Cortex of kidney (tissue), 1 donor: ENCODE measurements around the gene SIK1.
"Not testable (repeated sequence)": the region's sequence is repeated elsewhere in the genome, so short reads cannot be mapped to it uniquely, and the experiment has no call there.

Experiments
- DNase-seq: peaks from one replicate; lab custom pipeline; 2025; lab: John Stamatoyannopoulos, UW

Gene SIK1

DNA sequence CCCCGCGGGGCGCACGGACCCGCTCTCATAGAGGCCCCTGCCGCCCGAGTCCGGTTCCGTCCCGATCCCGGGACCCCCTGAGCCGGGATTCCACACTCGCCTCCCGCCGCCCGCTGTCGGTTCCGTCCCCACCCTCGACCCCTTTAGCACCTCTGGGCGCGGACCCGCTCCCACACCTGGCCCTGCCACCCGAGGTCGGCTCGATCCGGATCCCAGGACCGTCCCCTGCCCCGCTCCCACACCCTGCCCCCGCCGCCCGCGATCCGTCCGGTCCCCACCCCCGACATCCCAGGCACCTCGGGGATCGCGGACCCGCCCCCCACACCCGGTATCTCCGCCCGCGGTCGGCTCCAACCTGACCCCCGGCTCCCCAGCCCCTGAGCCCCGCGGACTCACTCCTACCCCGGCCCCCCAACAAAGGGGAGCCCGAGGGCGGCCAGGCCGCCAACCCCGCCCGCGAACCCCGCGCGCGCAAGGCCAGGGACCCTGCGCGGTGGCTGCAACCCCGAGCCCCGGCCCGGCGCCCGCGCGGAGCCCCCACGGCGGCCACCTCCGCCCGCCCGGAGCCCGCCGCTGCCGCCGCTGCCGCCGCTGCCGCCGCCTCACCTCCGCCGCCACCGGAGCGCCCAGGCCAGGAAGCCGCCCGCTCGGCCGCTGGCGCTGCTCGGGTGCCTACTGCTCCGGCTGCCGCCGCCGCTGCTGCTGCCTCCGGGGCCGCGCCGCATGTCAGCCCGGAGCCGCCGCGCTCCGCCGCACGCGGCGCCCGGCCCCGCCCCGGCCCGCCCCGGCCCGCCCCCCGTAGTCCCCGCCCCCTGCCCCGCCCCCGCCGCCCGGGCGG is at the start of gene SIK1:
SIK1 (minus strand) TSS at position 728 of the 838 bp plus-strand sequence. CDS start 953 bp downstream, outside the sequence.
- not testable (repeated sequence) for DNase-seq

DNA sequence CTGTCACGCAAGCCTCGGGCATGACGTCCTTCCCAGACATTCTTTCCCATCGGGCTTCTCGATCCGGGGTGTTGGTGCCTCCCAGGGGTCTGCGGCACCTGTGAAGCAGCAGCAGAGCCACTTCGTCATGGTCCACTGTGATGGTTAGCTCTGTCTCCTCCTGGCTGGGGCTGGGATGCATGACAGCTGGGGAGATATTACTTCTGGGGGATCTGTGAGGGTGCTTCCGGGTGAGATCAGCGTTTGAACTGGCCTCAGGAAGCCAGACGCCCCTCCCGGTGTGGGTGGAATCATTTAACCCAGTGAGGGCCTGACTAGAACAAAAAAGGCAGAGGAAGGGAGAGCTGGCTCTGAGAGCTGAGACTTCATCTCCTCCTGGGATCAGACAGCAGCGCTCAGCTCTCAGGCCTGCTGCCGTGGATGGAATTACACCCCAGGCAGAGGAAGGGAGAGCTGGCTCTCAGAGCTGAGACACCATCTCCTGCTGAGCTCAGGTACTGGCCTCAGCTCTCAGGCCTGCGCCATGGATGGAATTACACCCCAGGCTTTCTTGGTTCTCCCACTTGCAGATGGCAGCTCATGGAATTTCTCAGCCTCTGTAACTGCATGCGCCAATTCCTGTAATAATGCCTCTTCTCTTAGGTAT is 44.8 kb upstream of the SIK1 start:
- not testable (repeated sequence) for DNase-seq

DNA sequence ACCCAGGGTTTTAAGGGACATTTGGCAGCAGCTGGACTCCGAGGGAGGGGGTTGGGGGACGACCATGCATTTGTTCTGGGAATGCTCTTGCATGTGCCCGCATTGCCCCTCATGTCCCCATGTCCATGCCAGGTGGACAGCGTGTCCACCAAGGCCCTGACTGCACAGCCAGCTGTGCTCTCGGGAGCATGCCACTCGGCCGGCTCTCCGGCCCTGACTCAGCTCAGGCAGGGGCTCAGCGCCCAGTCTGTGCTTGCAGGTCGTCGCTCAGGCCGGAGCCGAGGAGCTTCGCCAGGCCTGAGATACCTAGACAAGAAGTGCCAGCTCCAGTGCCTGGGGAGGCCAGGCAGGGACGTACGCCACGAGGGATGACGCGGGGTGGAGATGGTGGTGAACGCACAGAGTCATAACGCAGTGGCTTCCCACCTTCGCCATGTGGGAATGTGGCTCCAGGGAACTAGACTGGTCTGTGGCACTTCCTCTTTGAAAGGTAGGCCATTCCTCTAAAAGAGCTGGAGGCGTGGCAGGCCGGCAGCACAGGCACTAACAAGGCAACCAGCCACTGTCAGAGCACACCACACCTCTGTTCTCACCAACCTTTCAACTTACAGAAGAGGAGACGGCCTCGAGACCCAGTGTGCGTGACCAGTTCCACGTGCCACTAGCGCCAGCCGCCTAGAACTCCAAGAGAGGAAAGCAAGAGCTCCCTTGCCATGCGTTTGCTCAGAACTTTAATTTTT is 43.0 kb upstream of the SIK1 start:
- DNase-seq = not testable (repeated sequence)

DNA sequence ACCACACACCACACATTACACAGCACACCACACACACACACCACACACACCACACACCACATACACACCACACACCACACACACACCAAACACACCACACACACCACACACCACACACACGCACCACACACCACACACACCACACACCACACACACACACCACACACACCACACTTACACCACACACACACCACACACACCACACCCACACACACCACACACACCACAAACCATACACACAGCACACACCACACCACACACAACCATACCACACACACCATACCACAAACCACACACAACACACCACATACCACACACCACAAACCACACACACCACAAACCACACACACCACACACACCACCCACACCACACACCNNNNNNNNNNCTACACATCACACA is 40.9 kb upstream of the SIK1 start:
- no peak for DNase-seq

DNA sequence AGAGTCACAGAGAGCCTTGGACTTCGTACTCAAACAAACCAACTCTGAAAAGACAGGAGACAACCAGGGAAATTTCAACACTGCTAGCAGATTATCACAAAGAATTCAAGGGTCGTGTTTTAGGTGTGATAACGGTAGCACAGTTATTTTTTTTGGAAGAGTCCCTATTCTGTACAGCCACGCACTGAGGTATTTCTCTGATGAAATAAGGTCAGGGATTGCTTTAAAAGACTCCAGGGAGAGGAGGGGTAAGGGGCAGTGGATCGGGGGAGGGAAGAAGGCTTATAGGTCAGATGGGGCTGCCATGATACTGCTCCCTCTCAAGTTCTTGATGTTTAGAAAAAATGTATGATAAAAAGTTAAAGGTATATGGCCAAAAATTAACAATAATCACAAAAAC is 38.2 kb upstream of the SIK1 start:
- not testable (repeated sequence) for DNase-seq

DNA sequence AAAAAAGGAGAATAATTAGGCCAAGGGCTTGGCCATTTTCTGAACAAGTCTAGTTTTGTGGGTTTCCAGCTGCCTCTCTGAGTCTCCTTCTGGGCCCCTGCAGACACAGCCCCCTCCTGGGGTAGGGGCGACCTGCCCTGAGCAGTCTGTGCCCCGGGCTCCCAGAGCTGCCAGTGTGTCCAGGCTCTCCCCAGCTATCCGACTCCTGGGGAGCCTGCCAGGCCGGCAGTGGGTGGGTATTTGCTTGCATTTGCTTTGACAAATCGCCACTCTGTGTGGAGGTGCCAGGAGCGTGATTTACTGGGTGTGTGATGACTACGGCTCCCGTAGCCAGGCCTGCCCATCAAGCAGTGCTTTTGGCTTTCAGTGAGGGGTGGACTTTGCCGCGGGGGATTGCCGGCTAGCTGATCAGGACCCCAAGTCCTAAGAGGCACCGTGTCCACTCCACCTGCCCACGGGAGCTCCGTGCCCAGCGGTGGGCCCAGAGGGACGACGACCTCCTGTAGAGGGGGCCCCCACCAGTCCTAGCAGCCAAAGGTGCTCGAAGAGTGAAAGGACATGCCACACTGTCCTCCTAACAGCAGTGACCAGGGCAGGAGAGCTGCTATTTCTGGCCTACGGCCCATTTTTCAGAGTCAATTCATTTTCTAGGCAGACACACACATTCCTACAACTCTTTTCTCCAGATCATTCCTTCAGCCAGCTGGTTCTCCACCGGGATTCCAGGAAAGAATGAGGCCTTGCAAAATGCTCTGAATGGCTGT is 36.7 kb upstream of the SIK1 start:
- DNase-seq = not testable (repeated sequence)

GRCh38 chr21:43462932-43463331 is 36.0 kb upstream of the SIK1 start:
- DNase-seq = not testable (repeated sequence)

- not testable (repeated sequence) for DNase-seq
Measured at GRCh38 chr21:43460475-43460874, 33.5 kb upstream of the SIK1 start.

DNA sequence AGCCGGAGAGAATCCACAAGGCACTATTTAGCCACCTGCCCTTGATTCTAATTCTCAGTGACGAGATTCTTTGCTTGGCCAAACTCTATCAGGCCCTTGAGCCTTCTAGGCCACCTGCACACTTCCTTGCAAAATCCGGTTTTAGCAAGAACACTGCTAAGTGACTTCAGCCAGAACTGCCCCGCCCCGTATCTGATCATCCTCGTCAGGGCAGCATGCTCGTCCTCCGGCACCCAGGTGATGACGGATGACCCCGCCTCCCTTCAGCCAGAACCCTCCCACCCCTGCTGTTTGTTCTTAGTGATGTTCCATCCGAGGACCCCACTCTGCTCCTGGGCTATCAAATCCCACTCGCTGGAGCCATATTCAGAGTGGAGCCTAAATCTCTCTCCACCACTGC is 32.1 kb upstream of the SIK1 start:
- not testable (repeated sequence) for DNase-seq

GRCh38 chr21:43456616-43457314 is 29.8 kb upstream of the SIK1 start:
- not testable (repeated sequence) for DNase-seq

DNA sequence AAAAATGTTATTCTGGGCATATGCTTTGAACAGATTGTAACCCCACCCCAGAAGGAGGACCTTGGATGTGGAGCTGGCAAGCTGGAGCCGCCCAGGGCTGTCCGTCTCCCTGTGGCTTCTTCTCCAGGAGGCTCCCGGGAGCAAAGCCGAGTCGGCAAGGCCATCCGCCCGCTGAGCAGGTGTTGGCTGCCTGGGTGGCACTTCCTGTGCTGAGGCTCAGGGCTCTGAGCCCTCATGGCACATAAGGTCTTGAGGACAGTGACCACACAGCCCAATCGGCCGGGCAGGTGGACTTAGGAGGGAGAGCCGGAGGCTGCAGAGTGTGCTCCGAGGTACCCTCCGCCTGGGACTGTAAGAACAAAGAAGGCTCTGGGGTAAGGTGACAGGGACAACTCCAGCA is 28.8 kb upstream of the SIK1 start:
- DNase-seq = not testable (repeated sequence)

DNA sequence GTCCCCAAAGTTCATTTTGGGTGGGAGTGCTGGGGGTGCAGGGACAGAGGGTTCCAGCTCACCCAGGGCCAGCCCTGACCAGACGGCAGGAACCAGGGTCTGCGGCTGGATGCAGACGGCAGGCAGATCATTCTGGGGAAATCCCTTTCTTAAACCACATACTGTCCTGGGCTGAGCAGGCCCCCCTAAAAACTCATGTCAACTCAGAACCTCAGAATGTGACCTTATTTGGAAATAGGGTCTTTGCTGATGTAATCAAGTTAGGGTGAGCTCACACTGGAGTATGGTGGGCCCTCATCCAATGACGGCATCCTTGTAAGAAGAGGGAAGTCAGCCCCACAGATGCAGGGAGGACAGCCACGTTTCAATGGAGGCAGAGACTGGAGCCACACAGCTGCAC is 27.2 kb upstream of the SIK1 start:
- not testable (repeated sequence) for DNase-seq

- DNase-seq = not testable (repeated sequence)
Measured at GRCh38 chr21:43451850-43452249, 24.9 kb upstream of the SIK1 start.

DNA sequence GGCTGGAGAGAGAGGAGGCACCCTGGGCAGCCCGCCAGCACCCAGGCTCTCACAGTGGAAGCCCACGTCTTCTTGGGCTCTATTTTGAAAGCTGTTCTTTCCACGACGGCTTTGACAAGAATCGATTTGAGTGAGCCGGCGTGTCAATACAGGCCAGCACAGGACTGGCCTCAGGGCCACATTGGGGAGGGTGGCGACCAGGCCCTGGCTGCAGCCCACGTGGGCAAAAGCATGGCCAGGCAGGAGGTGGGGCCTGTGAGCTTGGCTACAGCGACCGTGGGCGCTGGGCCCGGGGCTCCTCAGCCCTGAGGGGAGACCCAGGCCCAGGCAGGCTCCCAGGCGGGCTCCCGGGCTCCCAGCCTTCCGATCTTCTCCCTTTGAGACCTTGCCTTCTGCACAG is 23.4 kb upstream of the SIK1 start:
- not testable (repeated sequence) for DNase-seq

- DNase-seq = not testable (repeated sequence)
Measured at GRCh38 chr21:43447353-43447977, 20.5 kb upstream of the SIK1 start.

DNA sequence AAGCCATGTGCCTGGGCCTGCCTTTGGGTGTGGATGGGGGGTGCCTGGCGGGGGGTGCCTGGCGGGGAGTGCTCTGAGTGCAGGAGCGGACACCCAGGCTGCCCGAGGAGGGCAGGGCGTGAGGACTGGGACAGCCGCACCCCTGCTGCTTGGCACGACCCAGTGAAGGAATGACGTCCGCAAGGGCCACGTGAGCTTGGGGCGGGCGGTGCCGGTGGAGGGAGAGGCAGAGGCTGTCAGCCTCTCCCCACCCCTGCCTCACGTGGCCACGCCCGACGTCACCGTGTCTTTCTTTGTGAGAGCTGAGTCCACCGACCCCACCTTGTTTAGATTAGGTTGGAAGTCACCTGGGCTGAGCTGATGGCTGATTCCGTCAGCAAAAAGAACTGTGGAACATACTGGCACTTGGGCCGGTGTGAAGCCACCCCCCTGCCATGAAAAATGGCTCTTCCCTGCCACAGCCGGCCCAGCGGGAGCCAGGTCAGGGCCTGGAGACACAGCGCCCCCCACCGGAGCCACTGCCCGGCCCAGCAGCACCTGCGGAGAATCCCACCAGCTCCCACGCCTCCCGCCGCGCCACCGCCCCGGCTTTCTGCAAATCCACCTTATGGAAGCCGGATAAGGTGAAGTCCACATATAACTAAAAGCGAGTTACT is 19.5 kb upstream of the SIK1 start:
- not testable (repeated sequence) for DNase-seq

DNA sequence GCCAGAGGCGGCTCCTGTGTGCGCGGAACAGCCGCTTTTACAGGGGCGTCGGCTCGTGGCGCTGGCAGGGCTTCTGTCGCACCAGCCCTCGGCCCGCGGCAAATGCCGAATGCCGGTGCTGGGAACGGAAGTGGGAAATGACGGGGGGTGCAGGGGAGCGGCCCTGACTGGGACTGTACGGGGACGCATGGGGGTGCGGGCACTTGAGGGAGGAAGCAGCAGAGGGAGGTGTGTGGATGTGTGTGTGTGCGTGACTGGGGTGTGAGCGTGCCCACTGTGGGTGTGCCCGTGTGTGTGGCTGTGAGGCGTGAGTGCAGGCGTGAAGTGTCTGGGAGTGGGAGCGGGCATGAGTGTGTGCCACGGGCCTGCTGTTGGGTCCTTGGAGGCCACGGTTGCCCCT is 17.6 kb upstream of the SIK1 start:
- not testable (repeated sequence) for DNase-seq

GRCh38 chr21:43442571-43442970 is 15.6 kb upstream of the SIK1 start:
- DNase-seq = not testable (repeated sequence)

DNA sequence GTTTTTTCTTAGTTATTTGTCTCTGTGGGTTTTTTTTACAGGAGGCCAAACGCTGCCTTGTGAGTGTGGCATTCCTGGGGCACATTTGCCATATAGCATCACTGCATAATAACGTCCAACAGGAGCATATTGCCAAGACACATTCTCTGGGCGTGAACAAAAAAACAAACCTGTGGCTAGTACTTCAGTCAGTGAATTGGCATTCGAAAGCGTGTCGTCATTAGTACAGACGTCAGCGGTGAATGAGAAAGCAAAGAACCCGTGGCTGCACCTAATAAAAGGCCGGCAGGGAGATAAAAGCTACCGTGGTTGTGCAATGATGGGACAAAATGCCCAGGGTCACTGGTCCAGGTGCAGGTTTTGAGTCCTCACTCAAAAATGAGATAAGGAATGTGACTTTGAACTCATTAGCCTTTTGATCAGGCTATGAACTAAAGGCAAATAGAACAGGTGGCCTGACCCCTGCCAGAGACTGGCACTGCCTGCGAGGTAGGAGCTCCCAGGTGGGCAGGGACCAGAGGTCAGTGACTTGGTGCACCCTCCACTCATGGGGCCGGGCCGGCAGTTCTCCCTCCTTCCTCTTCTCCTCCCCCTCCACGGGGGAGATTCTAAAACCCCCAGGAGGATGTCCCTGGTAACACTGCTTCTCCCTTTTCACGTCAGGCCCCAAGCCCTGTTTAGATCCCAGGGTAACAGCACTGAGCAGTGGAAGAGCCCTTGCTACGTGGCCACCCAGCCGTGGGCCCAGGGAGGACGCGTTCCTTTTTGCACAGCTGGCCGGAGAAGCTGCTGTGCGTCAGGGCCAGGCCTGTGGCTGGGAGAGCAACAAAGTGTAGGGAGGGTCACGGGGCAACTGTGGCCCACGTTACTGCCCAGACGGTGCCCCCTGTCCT is 14.2 kb upstream of the SIK1 start:
- not testable (repeated sequence) for DNase-seq
